Medulla oblongata (tissue), 1 donor: Measurements from ENCODE around the gene RAB28.

ENCODE experiments used
- DNase-seq: peaks from one replicate; pipeline ENCODE4 v3.0.0-alpha.2; 2015; ENCODE audit errors: extremely low spot score

RAB28 gene

GRCh38 chr4:13509442-13509841 is 25.3 kb upstream of the RAB28 start:
- no peak for DNase-seq

- no peak for DNase-seq
Observed at GRCh38 chr4:13504374-13504773, 20.2 kb upstream of the RAB28 start.

GRCh38 chr4:13498469-13498868 is 14.3 kb upstream of the RAB28 start:
- no peak for DNase-seq

GRCh38 chr4:13496605-13497004 is 12.5 kb upstream of the RAB28 start:
- DNase-seq = no peak

- no peak for DNase-seq
Observed at GRCh38 chr4:13495753-13496152, 11.6 kb upstream of the RAB28 start.

GRCh38 chr4:13493793-13494192 is 9.7 kb upstream of the RAB28 start:
- DNase-seq = no peak

- no peak for DNase-seq
Observed at GRCh38 chr4:13492747-13493146, 8.6 kb upstream of the RAB28 start.

GRCh38 chr4:13484749-13485221 is 645 bp upstream of the RAB28 start:
- no peak for DNase-seq

GRCh38 chr4:13483768-13484121 is 395 bp downstream of the RAB28 start:
- no peak for DNase-seq

- DNase-seq = peak; percentile 59
Observed at GRCh38 chr4:13483136-13483767, 888 bp downstream of the RAB28 start.

GRCh38 chr4:13481569-13481968 is 2.6 kb downstream of the RAB28 start:
- no peak for DNase-seq

- no peak for DNase-seq
Observed at GRCh38 chr4:13478707-13479106, 5.4 kb downstream of the RAB28 start.

- DNase-seq = no peak
Observed at GRCh38 chr4:13478131-13478530, 6.0 kb downstream of the RAB28 start.

- no peak for DNase-seq
Observed at GRCh38 chr4:13476915-13477314, 7.2 kb downstream of the RAB28 start.

GRCh38 chr4:13476152-13476551 is 8.0 kb downstream of the RAB28 start:
- DNase-seq = no peak

- no peak for DNase-seq
Observed at GRCh38 chr4:13471400-13471799, 12.7 kb downstream of the RAB28 start.

- DNase-seq = no peak
Observed at GRCh38 chr4:13470379-13470778, 13.8 kb downstream of the RAB28 start.

- no peak for DNase-seq
Observed at GRCh38 chr4:13464973-13465372, 19.2 kb downstream of the RAB28 start.

- no peak for DNase-seq
Observed at GRCh38 chr4:13464543-13464942, 19.6 kb downstream of the RAB28 start.

- no peak for DNase-seq
Observed at GRCh38 chr4:13461191-13461905, 22.8 kb downstream of the RAB28 start.

- no peak for DNase-seq
Observed at GRCh38 chr4:13455411-13455810, 28.7 kb downstream of the RAB28 start.

GRCh38 chr4:13454786-13455185 is 29.4 kb downstream of the RAB28 start:
- no peak for DNase-seq

GRCh38 chr4:13452927-13453579 is 31.1 kb downstream of the RAB28 start:
- no peak for DNase-seq
